CD8-positive, alpha-beta memory T cell (primary cell): ENCODE results near the gene COL19A1. TPM values are rescaled to one million over a fixed set of nuclear protein-coding genes. Genes with fewer than 3 reads are reported as not detected.
"Not testable (repeated sequence)": the region's sequence is repeated elsewhere in the genome, so short reads cannot be mapped to it uniquely, and the experiment has no call there.

Source experiments
- CTCF ChIA-PET: fragments of 350-600 bp; sonication (Branson Sonifier 250); formaldehyde crosslinking; loops from one replicate; lab custom pipeline; 2021; ENCODE audit warnings: antibody characterized with exemption; lab: Charles Lee
- POLR2A ChIA-PET: fragments of 350-600 bp; sonication (Branson Sonifier 250); formaldehyde crosslinking; loops from one replicate; lab custom pipeline; 2021; ENCODE audit warnings: antibody characterized with exemption; lab: Charles Lee
- DNase-seq, 5 donors: peaks; one replicate each; pipeline versions ENCODE4 v3.0.0 to v3.0.0-alpha.2; 2020 to 2022; ENCODE audit warnings: mixed read lengths in 1 of 5
- H3K27ac ChIP-seq: one replicate; pipeline ENCODE4 v1.7.0; 2013; ENCODE audit warnings: low read depth, mild to moderate bottlenecking, low read length, moderate library complexity
- H3K27me3 ChIP-seq: 2 replicates; pipeline ENCODE4 v1.7.0; 2013; ENCODE audit warnings: low read length, mild to moderate bottlenecking; ENCODE audit not compliant: insufficient read depth, poor library complexity, severe bottlenecking
- H3K36me3 ChIP-seq: 2 replicates; pipeline ENCODE4 v1.7.0; 2013; ENCODE audit warnings: mild to moderate bottlenecking, low read length, moderate library complexity; ENCODE audit not compliant: insufficient read depth
- H3K4me1 ChIP-seq: 2 replicates; pipeline ENCODE4 v1.7.0; 2013; ENCODE audit warnings: mild to moderate bottlenecking, low read length, moderate library complexity; ENCODE audit not compliant: insufficient read depth
- H3K4me3 ChIP-seq: 2 replicates; pipeline ENCODE4 v1.7.0; 2013; ENCODE audit warnings: mild to moderate bottlenecking, low read length
- H3K9me3 ChIP-seq: 2 replicates; pipeline ENCODE4 v1.7.0; 2013; ENCODE audit warnings: mild to moderate bottlenecking, low read length
- H3K27ac Mint-ChIP-seq, 8 donors: one replicate each; pipeline ENCODE4 v1.8.0; 2020 to 2021; ENCODE audit warnings: mixed read lengths in 8 of 8, mild to moderate bottlenecking in 6 of 8, inconsistent platforms in 3 of 8, moderate library complexity in 3 of 8
- H3K27me3 Mint-ChIP-seq, 2 donors: one replicate each; pipeline ENCODE4 v1.8.0; 2020 to 2021; ENCODE audit warnings: mixed read lengths in 2 of 2, mild to moderate bottlenecking in 1 of 2, moderate library complexity in 1 of 2
- H3K36me3 Mint-ChIP-seq, 3 donors: one replicate each; pipeline ENCODE4 v1.8.0; 2020 to 2021; ENCODE audit warnings: mixed read lengths in 3 of 3, inconsistent platforms in 1 of 3, mild to moderate bottlenecking in 1 of 3
- H3K4me1 Mint-ChIP-seq, 3 donors: one replicate each; pipeline ENCODE4 v1.8.0; 2020 to 2021; ENCODE audit warnings: mixed read lengths in 3 of 3, inconsistent platforms in 1 of 3, mild to moderate bottlenecking in 1 of 3
- H3K4me3 Mint-ChIP-seq, 7 donors: one replicate each; pipeline ENCODE4 v1.8.0; 2020 to 2021; ENCODE audit warnings: mixed read lengths in 7 of 7, mild to moderate bottlenecking in 6 of 7, moderate library complexity in 4 of 7, inconsistent platforms in 2 of 7
- H3K9me3 Mint-ChIP-seq, 5 donors: one replicate each; pipeline ENCODE4 v1.8.0; 2020 to 2022; ENCODE audit warnings: mixed read lengths in 5 of 5, mild to moderate bottlenecking in 3 of 5, moderate library complexity in 2 of 5, inconsistent platforms in 1 of 5
- polyA plus RNA-seq: library from polyadenylated mRNA; unstranded; fragments of 300-500 nt; fragmentation: Illumina TruSeq; gene quantifications from one replicate; pipeline ENCODE4 v1.2.3, GENCODE V29; 2021
- total RNA-seq, 2 experiments: library from RNA; stranded (reverse); gene quantifications; one replicate each; pipeline ENCODE4 v1.2.3, GENCODE V29; 2021

COL19A1 gene
- total and polyA plus RNA-seq, 3 experiments from 2014 or later: 0.07 to 0.33 TPM; not detected in 1

- peaks cover 2 to 10% of the 10 kb centered on the region in 2 donors for H3K27me3 Mint-ChIP-seq
- no peak overlapping the region for H3K4me3 Mint-ChIP-seq
- Histone ChIP-seq H3K36me3 (no peaks in the 10 kb centered on the region), H3K9me3 (no peaks in the 10 kb centered on the region), H3K4me1 (no peaks in the 10 kb centered on the region), H3K27ac (no peak overlapping the region), H3K27me3 (no peaks in the 10 kb centered on the region), H3K4me3 (no peak overlapping the region)
- no peaks in the 10 kb centered on the region for H3K9me3 Mint-ChIP-seq
- ChIA-PET POLR2A (no interaction called here), CTCF (no interaction called here)
- no peaks in the 10 kb centered on the region for H3K4me1 Mint-ChIP-seq
- no peak for DNase-seq
- H3K27ac Mint-ChIP-seq: no peak overlapping the region
- H3K36me3 Mint-ChIP-seq: peaks cover 0 to 1% (median 0%) of the 10 kb centered on the region in 3 donors
Measured at GRCh38 chr6:69907981-69908498, 41.7 kb downstream of the COL19A1 start.

- ChIA-PET CTCF (interaction anchor here (2.0 kb wide), 1 partner anchor 10 kb away, joined by 5 read pairs; no protein-coding TSS in a partner anchor), POLR2A (no interaction called here)
- peaks cover 3 to 10% of the 10 kb centered on the region in 2 donors for H3K27me3 Mint-ChIP-seq
- H3K4me1 Mint-ChIP-seq: no peaks in the 10 kb centered on the region
- no peak overlapping the region for H3K27ac Mint-ChIP-seq
- H3K4me3 Mint-ChIP-seq: no peak overlapping the region
- Histone ChIP-seq H3K27ac (no peak overlapping the region), H3K9me3 (no peaks in the 10 kb centered on the region), H3K4me3 (no peak overlapping the region), H3K36me3 (no peaks in the 10 kb centered on the region), H3K4me1 (no peaks in the 10 kb centered on the region), H3K27me3 (no peaks in the 10 kb centered on the region)
- peaks cover 0 to 2% (median 0%) of the 10 kb centered on the region in 5 donors for H3K9me3 Mint-ChIP-seq
- H3K36me3 Mint-ChIP-seq: peaks cover 0 to 1% (median 0%) of the 10 kb centered on the region in 3 donors
- no peak for DNase-seq
Measured at GRCh38 chr6:69913361-69913760, 47.0 kb downstream of the COL19A1 start.

- Histone ChIP-seq H3K27me3 (no peaks in the 10 kb centered on the region), H3K27ac (no peak overlapping the region), H3K9me3 (no peaks in the 10 kb centered on the region), H3K36me3 (no peaks in the 10 kb centered on the region), H3K4me3 (no peak overlapping the region), H3K4me1 (no peaks in the 10 kb centered on the region)
- Mint-ChIP-seq H3K9me3 (peaks cover 0 to 2% (median 0%) of the 10 kb centered on the region in 5 donors), H3K27me3 (peaks cover 5 to 10% of the 10 kb centered on the region in 2 donors), H3K4me1 (no peaks in the 10 kb centered on the region), H3K36me3 (peaks cover 0 to 1% (median 0%) of the 10 kb centered on the region in 3 donors), H3K4me3 (no peak overlapping the region), H3K27ac (no peak overlapping the region)
- POLR2A ChIA-PET: no interaction called here
- CTCF ChIA-PET: interaction anchor here (2.0 kb wide), 1 partner anchor 9 kb away, joined by 5 read pairs; no protein-coding TSS in a partner anchor
- no peak for DNase-seq
Measured at GRCh38 chr6:69914015-69914485, 47.7 kb downstream of the COL19A1 start.

GRCh38 chr6:69915346-69915745 is 49.0 kb downstream of the COL19A1 start:
- no peaks in the 10 kb centered on the region for H3K36me3 ChIP-seq
- no peak overlapping the region for H3K27ac Mint-ChIP-seq
- peaks cover 0 to 2% (median 0%) of the 10 kb centered on the region in 5 donors for H3K9me3 Mint-ChIP-seq
- no peak overlapping the region for H3K4me3 ChIP-seq
- H3K4me1 Mint-ChIP-seq: no peaks in the 10 kb centered on the region
- H3K4me1 ChIP-seq: no peaks in the 10 kb centered on the region
- no peak overlapping the region for H3K27ac ChIP-seq
- no peaks in the 10 kb centered on the region for H3K36me3 Mint-ChIP-seq
- ChIA-PET POLR2A (no interaction called here), CTCF (no interaction called here)
- H3K4me3 Mint-ChIP-seq: no peak overlapping the region
- H3K9me3 ChIP-seq: no peaks in the 10 kb centered on the region
- peaks cover 6 to 10% of the 10 kb centered on the region in 2 donors for H3K27me3 Mint-ChIP-seq
- H3K27me3 ChIP-seq: no peaks in the 10 kb centered on the region
- DNase-seq: no peak

- no peak for DNase-seq
Measured at GRCh38 chr6:69917834-69918233, 51.5 kb downstream of the COL19A1 start.

GRCh38 chr6:69918813-69919475 is 52.6 kb downstream of the COL19A1 start:
- no peak for DNase-seq
- no peaks in the 10 kb centered on the region for H3K36me3 ChIP-seq
- no peak overlapping the region for H3K27ac ChIP-seq
- Mint-ChIP-seq H3K36me3 (no peaks in the 10 kb centered on the region), H3K4me3 (no peak overlapping the region), H3K27me3 (peaks cover 0 to 3% of the 10 kb centered on the region in 2 donors), H3K9me3 (peaks cover 0 to under 1% (median 0%) of the 10 kb centered on the region in 5 donors), H3K4me1 (no peaks in the 10 kb centered on the region), H3K27ac (no peak overlapping the region)
- POLR2A ChIA-PET: no interaction called here
- H3K4me1 ChIP-seq: no peaks in the 10 kb centered on the region
- H3K9me3 ChIP-seq: no peaks in the 10 kb centered on the region
- no peaks in the 10 kb centered on the region for H3K27me3 ChIP-seq
- CTCF ChIA-PET: no interaction called here
- no peak overlapping the region for H3K4me3 ChIP-seq

More at GRCh38 chr6:69917834-69918233, 51.5 kb downstream of the COL19A1 start:
- Mint-ChIP-seq H3K9me3 (peaks cover 0 to 2% (median 0%) of the 10 kb centered on the region in 5 donors), H3K4me3 (no peak overlapping the region), H3K4me1 (no peaks in the 10 kb centered on the region), H3K27me3 (peaks cover 3 to 4% of the 10 kb centered on the region in 2 donors), H3K27ac (no peak overlapping the region), H3K36me3 (no peaks in the 10 kb centered on the region)
- Histone ChIP-seq H3K4me1 (no peaks in the 10 kb centered on the region), H3K9me3 (no peaks in the 10 kb centered on the region), H3K36me3 (no peaks in the 10 kb centered on the region), H3K27ac (no peak overlapping the region), H3K4me3 (no peak overlapping the region), H3K27me3 (no peaks in the 10 kb centered on the region)
- POLR2A ChIA-PET: no interaction called here
- CTCF ChIA-PET: no interaction called here

GRCh38 chr6:69921066-69921465 is 54.7 kb downstream of the COL19A1 start:
- H3K27me3 ChIP-seq, H3K27ac ChIP-seq, H3K9me3 ChIP-seq, H3K27me3 Mint-ChIP-seq, H3K4me1 Mint-ChIP-seq, H3K4me3 Mint-ChIP-seq, H3K27ac Mint-ChIP-seq, H3K36me3 Mint-ChIP-seq, CTCF ChIA-PET, H3K4me3 ChIP-seq, DNase-seq, H3K36me3 ChIP-seq, H3K4me1 ChIP-seq, POLR2A ChIA-PET: not testable (repeated sequence)
- H3K9me3 Mint-ChIP-seq: peaks cover 0 to 14% (median 2%) of the 10 kb centered on the region in 5 donors

- H3K9me3 Mint-ChIP-seq: peaks cover 0 to 20% (median 6%) of the 10 kb centered on the region in 5 donors
- H3K36me3 Mint-ChIP-seq, H3K27me3 Mint-ChIP-seq, H3K9me3 ChIP-seq, DNase-seq, H3K4me3 Mint-ChIP-seq, H3K36me3 ChIP-seq, H3K27me3 ChIP-seq, CTCF ChIA-PET, POLR2A ChIA-PET, H3K27ac Mint-ChIP-seq, H3K4me1 Mint-ChIP-seq, H3K27ac ChIP-seq, H3K4me1 ChIP-seq, H3K4me3 ChIP-seq: not testable (repeated sequence)
Measured at GRCh38 chr6:69921611-69922010, 55.3 kb downstream of the COL19A1 start.
